Measurements from ENCODE around the gene RAP1B.
A peak's percentile ranks its signal among the peaks of the same experiment; 100 is the strongest.

Gene RAP1B

GRCh38 chr12:68611094-68611805 lies 551 bp downstream of the RAP1B start:
- peak; percentile 93 for DNase-seq

GRCh38 chr12:68611806-68612160 lies 1.1 kb downstream of the RAP1B start:
- DNase-seq, result no peak

GRCh38 chr12:68612202-68612601 lies 1.5 kb downstream of the RAP1B start:
- DNase-seq, result no peak

- no peak for DNase-seq
Measured at GRCh38 chr12:68612697-68613096, 2.0 kb downstream of the RAP1B start.

GRCh38 chr12:68613209-68613904 lies 2.7 kb downstream of the RAP1B start:
- no peak for DNase-seq

- no peak for DNase-seq
Measured at GRCh38 chr12:68614105-68614679, 3.5 kb downstream of the RAP1B start.

- DNase-seq, result no peak
Measured at GRCh38 chr12:68614769-68615168, 4.1 kb downstream of the RAP1B start.

- no peak for DNase-seq
Measured at GRCh38 chr12:68617160-68617926, 6.6 kb downstream of the RAP1B start.

GRCh38 chr12:68619541-68619940 lies 8.8 kb downstream of the RAP1B start:
- no peak for DNase-seq

- DNase-seq, result no peak
Measured at GRCh38 chr12:68620519-68621471, 10.1 kb downstream of the RAP1B start.

GRCh38 chr12:68621472-68622081 lies 10.9 kb downstream of the RAP1B start:
- DNase-seq, result no peak

- no peak for DNase-seq
Measured at GRCh38 chr12:68622250-68622649, 11.6 kb downstream of the RAP1B start.

- no peak for DNase-seq
Measured at GRCh38 chr12:68623059-68623458, 12.4 kb downstream of the RAP1B start.

- DNase-seq, result no peak
Measured at GRCh38 chr12:68623984-68624383, 13.3 kb downstream of the RAP1B start.

- no peak for DNase-seq
Measured at GRCh38 chr12:68624933-68625332, 14.2 kb downstream of the RAP1B start.

- no peak for DNase-seq
Measured at GRCh38 chr12:68627673-68628319, 17.1 kb downstream of the RAP1B start.

- no peak for DNase-seq
Measured at GRCh38 chr12:68628698-68629097, 18.0 kb downstream of the RAP1B start.

GRCh38 chr12:68630050-68630449 lies 19.4 kb downstream of the RAP1B start:
- no peak for DNase-seq

GRCh38 chr12:68630598-68630997 lies 19.9 kb downstream of the RAP1B start:
- DNase-seq, result no peak

GRCh38 chr12:68631227-68631626 lies 20.5 kb downstream of the RAP1B start:
- DNase-seq, result no peak

- DNase-seq, result no peak
Measured at GRCh38 chr12:68632486-68632885, 21.8 kb downstream of the RAP1B start.
